ENCODE results near the gene IL17F.

IL17F gene

DNA sequence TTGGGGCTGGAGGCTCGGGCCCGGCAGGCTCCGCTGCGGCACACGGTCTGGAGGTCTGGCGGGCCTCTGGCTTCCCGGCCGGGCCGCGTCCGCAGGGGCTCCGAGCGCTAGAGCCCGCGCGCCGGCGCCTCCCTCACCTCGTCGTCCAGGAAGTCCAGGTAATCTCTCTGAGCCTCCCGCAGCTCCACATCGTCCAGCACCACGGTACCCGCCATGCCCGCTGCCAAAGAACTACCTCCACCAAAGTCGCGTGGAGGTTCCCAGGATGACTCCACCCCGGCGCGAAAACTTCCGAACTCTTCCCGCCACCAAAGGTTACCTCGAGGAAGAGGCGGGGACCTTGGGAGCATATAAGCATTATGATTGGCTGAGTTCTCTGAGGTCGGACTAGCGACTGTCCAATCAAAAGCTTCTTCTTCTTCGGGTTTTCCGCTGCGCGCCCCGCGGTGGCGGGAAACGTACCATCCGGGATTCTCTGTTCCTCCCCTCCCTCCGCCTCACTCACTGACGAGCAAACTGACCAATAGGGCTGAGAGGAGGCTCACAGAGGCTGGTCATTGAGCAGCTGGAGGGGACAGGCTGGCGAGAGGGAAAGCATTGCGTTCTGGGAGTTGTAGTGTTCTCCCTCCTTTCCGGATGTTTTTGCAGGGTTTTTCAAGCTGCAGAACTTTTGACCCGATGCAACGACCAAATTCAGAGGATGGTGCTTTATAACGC, 40.3 kb upstream of the IL17F start, which contains the start of gene MCM3:
Gene MCM3, minus strand, starts transcription at position 283 of the 717 bp plus-strand sequence. Its CDS starts 68 bp downstream, at position 215.
- H3K4me3 ChIP-seq (ENCODE audit: control insufficient read depth, low read depth, low read length) = peak within 1 kb of the TSS; percentile 73
- TF ChIP-seq CTCF (conservative IDR thresholded peaks at IDR 0.05; ENCODE audit: control insufficient read depth, insufficient read depth, low read depth, low read length) = no peak
- peak; percentile 99 for DNase-seq (ENCODE audit: low read depth)

- peak overlapping the region; percentile 73 for H3K4me3 ChIP-seq (ENCODE audit: control insufficient read depth, low read depth, low read length)
- DNase-seq (ENCODE audit: low read depth) = peak; percentile 21
- no peak for TF ChIP-seq CTCF (conservative IDR thresholded peaks at IDR 0.05; ENCODE audit: control insufficient read depth, insufficient read depth, low read depth, low read length)
Measured at GRCh38 chr6:52284131-52284459, 39.8 kb upstream of the IL17F start.

DNA sequence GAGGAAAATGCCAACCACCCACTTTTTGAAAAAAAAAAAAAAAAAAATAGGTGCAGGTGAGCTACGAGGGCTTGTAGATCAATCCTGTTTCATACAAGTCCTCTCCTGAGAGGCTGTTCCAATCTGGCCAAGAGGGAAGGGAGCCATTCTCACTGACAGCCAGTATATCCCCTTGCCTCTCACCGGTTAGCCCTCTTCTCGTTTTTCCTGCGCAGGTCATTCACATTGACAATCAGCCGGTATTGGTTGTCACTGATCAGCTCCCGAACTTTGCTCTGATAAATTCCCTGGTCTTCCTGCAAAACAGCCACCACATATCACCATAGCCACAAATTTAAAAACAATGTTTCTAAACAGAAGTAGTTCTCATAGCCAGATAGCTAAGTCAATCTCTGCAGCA, 38.8 kb upstream of the IL17F start:
- no peak for TF ChIP-seq CTCF (conservative IDR thresholded peaks at IDR 0.05; ENCODE audit: control insufficient read depth, insufficient read depth, low read depth, low read length)
- H3K4me3 ChIP-seq (ENCODE audit: control insufficient read depth, low read depth, low read length) = peak overlapping the region; percentile 73
- DNase-seq (ENCODE audit: low read depth) = no peak

DNA sequence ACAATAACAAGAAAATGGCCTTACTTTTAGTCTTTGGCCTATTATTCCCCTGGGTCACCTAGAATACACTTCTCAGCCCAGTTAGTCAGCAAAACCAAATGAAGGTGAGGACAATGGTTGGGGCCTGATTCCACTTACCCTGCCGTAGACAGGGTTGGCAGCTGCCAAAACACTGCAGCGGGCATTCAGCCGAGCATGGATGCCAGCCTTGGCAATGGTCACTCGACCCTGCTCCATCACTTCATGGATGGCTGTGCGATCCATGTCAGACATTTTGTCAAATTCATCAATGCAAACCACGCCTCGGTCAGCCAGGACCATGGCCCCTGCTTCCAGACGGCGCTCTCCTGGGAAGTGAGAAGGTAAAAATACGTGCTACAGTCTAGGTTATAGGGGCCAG, 31.8 kb upstream of the IL17F start:
- DNase-seq (ENCODE audit: low read depth) = no peak
- H3K4me3 ChIP-seq (ENCODE audit: control insufficient read depth, low read depth, low read length) = no peak overlapping the region
- no peak for TF ChIP-seq CTCF (conservative IDR thresholded peaks at IDR 0.05; ENCODE audit: control insufficient read depth, insufficient read depth, low read depth, low read length)

GRCh38 chr6:52271852-52272460, 27.7 kb upstream of the IL17F start:
- no peak overlapping the region for H3K4me3 ChIP-seq (ENCODE audit: control insufficient read depth, low read depth, low read length)
- no peak for TF ChIP-seq CTCF (conservative IDR thresholded peaks at IDR 0.05; ENCODE audit: control insufficient read depth, insufficient read depth, low read depth, low read length)
- DNase-seq (ENCODE audit: low read depth) = no peak

GRCh38 chr6:52263709-52264540, 19.6 kb upstream of the IL17F start:
- H3K4me3 ChIP-seq (ENCODE audit: control insufficient read depth, low read depth, low read length) = no peak overlapping the region
- peak; percentile 72 for DNase-seq (ENCODE audit: low read depth)
- TF ChIP-seq CTCF (conservative IDR thresholded peaks at IDR 0.05; ENCODE audit: control insufficient read depth, insufficient read depth, low read depth, low read length) = peak; percentile 99

All from fibroblast of mammary gland (primary cell).